HCT116 (cell line): ENCODE measurements around the gene DLL1. TPM values are rescaled to one million over a fixed set of nuclear protein-coding genes. Genes with fewer than 3 reads are reported as not detected.

Experiments
- ATAC-seq: fragments of 200-7000 bp; cut with Tn5 transposase; 2 replicates; pipeline ENCODE4 v1.9.1; 2020; ENCODE audit warnings: mild to moderate bottlenecking, moderate library complexity
- BruUV-seq: library from RNA; stranded (reverse); fragments of 400-500 nt; replicated peaks from 2 replicates; lab custom pipeline; 2021; lab: Mats Ljungman, UMichigan
- CTCF ChIA-PET: fragments of 300-600 bp; sonication (Branson Sonifier 250); formaldehyde crosslinking; loops from one replicate; lab custom pipeline; 2021; ENCODE audit warnings: antibody characterized with exemption; lab: Charles Lee
- POLR2A ChIA-PET: fragments of 300-600, 350-600 bp; sonication (Branson Sonifier 250); formaldehyde crosslinking; loops from one replicate; lab custom pipeline; 2021; ENCODE audit warnings: antibody characterized with exemption; lab: Charles Lee
- RAD21 ChIA-PET, 2 experiments: fragments of 300-600 bp; sonication (Branson Sonifier 250); formaldehyde crosslinking; loops; one replicate each; lab custom pipeline; 2023; ENCODE audit warnings: low total read pairs in 2 of 2; ENCODE audit not compliant: uncharacterized antibody in 2 of 2, unreplicated experiment in 2 of 2, low non-redundant PET in 1 of 2; lab: Charles Lee
- DNase-seq: peaks from one replicate; pipeline ENCODE4 v3.0.0-alpha.2; 2010; ENCODE audit warnings: low read depth, low spot score
- H2AFZ ChIP-seq: fragments of 200-600 bp; shearing (Covaris generic), sonication (generic); 2 replicates; pipeline ENCODE4 v1.6.1; 2017; ENCODE audit warnings: low read depth, mixed run types, mixed read lengths, antibody characterized with exemption, low read length; ENCODE audit not compliant: poor library complexity, severe bottlenecking
- H3K27ac ChIP-seq: 2 replicates; pipeline ENCODE4 v1.5.1; 2012; ENCODE audit warnings: low read depth, low read length
- H3K27me3 ChIP-seq: fragments of 200-600 bp; sonication (generic); 2 replicates; pipeline ENCODE4 v1.6.1; 2016; ENCODE audit warnings: mixed run types, low read length, mixed read lengths; ENCODE audit not compliant: insufficient read depth
- H3K36me3 ChIP-seq, 2 experiments: fragments of 200-500 bp in 1 of 2; fragments of 200-600 bp in 1 of 2; sonication (Bioruptor generic) in 1 of 2; sonication (generic) in 1 of 2; 2 replicates each; pipeline versions ENCODE4 v1.5.1 to v1.6.1; 2014 to 2016; ENCODE audit warnings: low read length in 2 of 2, inconsistent platforms in 1 of 2, mixed read lengths in 1 of 2, mixed run types in 1 of 2; ENCODE audit not compliant: insufficient read depth in 2 of 2, control insufficient read depth in 1 of 2
- H3K4me1 ChIP-seq, 2 experiments: fragments of 200-600 bp in 1 of 2; sonication (generic) in 1 of 2; 2 replicates each; pipeline versions ENCODE4 v1.5.1 to v1.6.1; 2012 to 2017; ENCODE audit warnings: low read length in 2 of 2, inconsistent platforms in 1 of 2, mild to moderate bottlenecking in 1 of 2, mixed read lengths in 1 of 2, mixed run types in 1 of 2, moderate library complexity in 1 of 2; ENCODE audit not compliant: insufficient read depth in 2 of 2, control insufficient read depth in 1 of 2
- H3K4me2 ChIP-seq: fragments of 200-600 bp; sonication (generic); 2 replicates; pipeline ENCODE4 v1.6.1; 2017; ENCODE audit warnings: mixed run types, low read length, mixed read lengths
- H3K4me3 ChIP-seq, 2 experiments: fragments of 200-600 bp in 1 of 2; sonication (generic) in 1 of 2; replicated peaks in 1 of 2; 2 replicates each; pipeline ENCODE4 v1.5.1; 2011 to 2016; ENCODE audit warnings: low read length in 2 of 2, control low read depth in 1 of 2, low read depth in 1 of 2, mild to moderate bottlenecking in 1 of 2, mixed read lengths in 1 of 2, mixed run types in 1 of 2
- H3K79me2 ChIP-seq: fragments of 200-600 bp; sonication (generic); 2 replicates; pipeline ENCODE4 v1.6.1; 2017; ENCODE audit warnings: mild to moderate bottlenecking, mixed run types, low read length, moderate library complexity, mixed read lengths; ENCODE audit not compliant: insufficient read depth
- H3K9ac ChIP-seq: fragments of 200-600 bp; sonication (generic); 2 replicates; pipeline ENCODE4 v1.6.1; 2016; ENCODE audit warnings: low read length, mixed read lengths
- H3K9me2 ChIP-seq: fragments of 200-600 bp; sonication (generic), shearing (Covaris generic); 2 replicates; pipeline ENCODE4 v1.6.1; 2017; ENCODE audit warnings: mixed run types, mild to moderate bottlenecking, moderate library complexity; ENCODE audit not compliant: insufficient read depth
- H3K9me3 ChIP-seq, 2 experiments: fragments of 200-500 bp in 1 of 2; fragments of 200-600 bp in 1 of 2; sonication (Bioruptor generic) in 1 of 2; sonication (generic) in 1 of 2; 2 replicates each; pipeline ENCODE4 v1.6.1; 2014 to 2017; ENCODE audit warnings: low read length in 2 of 2, mixed read lengths in 2 of 2, inconsistent platforms in 1 of 2, low read depth in 1 of 2, mild to moderate bottlenecking in 1 of 2, mixed run types in 1 of 2, moderate library complexity in 1 of 2; ENCODE audit not compliant: control insufficient read depth in 1 of 2, insufficient read depth in 1 of 2
- H4K20me1 ChIP-seq: fragments of 200-600 bp; sonication (generic), shearing (Covaris generic); 2 replicates; pipeline ENCODE4 v1.6.1; 2017; ENCODE audit warnings: mixed run types, mild to moderate bottlenecking, moderate library complexity; ENCODE audit not compliant: insufficient read depth
- CBX3 ChIP-seq: IDR thresholded peaks from 2 replicates; pipeline ENCODE4 v1.6.1; 2012; ENCODE audit warnings: low read depth
- CTCF ChIP-seq, 3 experiments: fragments of 200-600 bp in 1 of 3; sonication (generic) in 1 of 3; IDR thresholded peaks in 2 of 3; conservative IDR thresholded peaks in 1 of 3; 2 replicates each; pipeline ENCODE4 v1.5.1; 2012 to 2017; ENCODE audit warnings: low read depth in 2 of 3, low read length in 2 of 3, antibody characterized with exemption in 1 of 3, borderline replicate concordance in 1 of 3, control low read depth in 1 of 3, mild to moderate bottlenecking in 1 of 3, mixed read lengths in 1 of 3, mixed run types in 1 of 3, moderate library complexity in 1 of 3; ENCODE audit not compliant: insufficient read depth in 1 of 3
- ELF1 ChIP-seq: IDR thresholded peaks from 2 replicates; pipeline ENCODE4 v1.6.1; 2012; ENCODE audit warnings: low read depth, borderline replicate concordance
- EZH2 ChIP-seq: fragments of 200-600 bp; sonication (generic); IDR thresholded peaks from 2 replicates; pipeline ENCODE4 v1.6.1; 2017; ENCODE audit warnings: antibody characterized with exemption, mixed run types
- FOSL1 ChIP-seq: IDR thresholded peaks from 2 replicates; pipeline ENCODE4 v1.6.1; 2012; ENCODE audit warnings: low read depth
- JUND ChIP-seq: IDR thresholded peaks from 2 replicates; pipeline ENCODE4 v1.6.1; 2012
- RAD21 ChIP-seq: IDR thresholded peaks from 2 replicates; pipeline ENCODE4 v1.6.1; 2012; ENCODE audit warnings: low read depth, mild to moderate bottlenecking
- SP1 ChIP-seq: IDR thresholded peaks from 2 replicates; pipeline ENCODE4 v1.6.1; 2012; ENCODE audit warnings: low read depth
- SRF ChIP-seq: IDR thresholded peaks from 2 replicates; pipeline ENCODE4 v1.6.1; 2012; ENCODE audit warnings: low read depth
- YY1 ChIP-seq: IDR thresholded peaks from 2 replicates; pipeline ENCODE4 v1.6.1; 2011; ENCODE audit warnings: low read length, low read depth, moderate library complexity, mild to moderate bottlenecking; ENCODE audit not compliant: insufficient replicate concordance; ENCODE audit errors: extremely low read depth
- ZFX ChIP-seq: fragments of 450-650 bp; IDR thresholded peaks from 2 replicates; pipeline ENCODE4 v1.6.1; 2017
- ZNF274 ChIP-seq: fragments of 200-500 bp; sonication (Bioruptor generic); IDR thresholded peaks from 2 replicates; pipeline ENCODE4 v1.6.1; 2014; ENCODE audit warnings: mild to moderate bottlenecking, low read depth, low read length, inconsistent platforms
- intact Hi-C: fragments of 100-400 bp; cut with micrococcal nuclease; formaldehyde crosslinking; loops from 2 replicates; pipeline ENCODE4 v1.10.0; 2022
- total RNA-seq: library from RNA; stranded (reverse); gene quantifications from one replicate; pipeline ENCODE4 v1.2.1, GENCODE V29; 2021; ENCODE audit not compliant: unreplicated experiment
- TF ChIP-seq, protein P1 (sequence below): IDR thresholded peaks from 2 replicates; pipeline ENCODE4 v1.6.1; 2011; ENCODE audit warnings: mild to moderate bottlenecking, low read length, moderate library complexity; ENCODE audit not compliant: insufficient replicate concordance; ENCODE audit errors: extremely low read depth
- TF ChIP-seq, protein P2 (sequence below): IDR thresholded peaks from 2 replicates; pipeline ENCODE4 v1.6.1; 2012
- TF ChIP-seq, protein P3 (sequence below): IDR thresholded peaks from 2 replicates; pipeline ENCODE4 v1.6.1; 2012; ENCODE audit warnings: low read depth

DLL1 gene
- total RNA-seq, 1 experiment from 2014 or later = 5.3 TPM

DNA sequence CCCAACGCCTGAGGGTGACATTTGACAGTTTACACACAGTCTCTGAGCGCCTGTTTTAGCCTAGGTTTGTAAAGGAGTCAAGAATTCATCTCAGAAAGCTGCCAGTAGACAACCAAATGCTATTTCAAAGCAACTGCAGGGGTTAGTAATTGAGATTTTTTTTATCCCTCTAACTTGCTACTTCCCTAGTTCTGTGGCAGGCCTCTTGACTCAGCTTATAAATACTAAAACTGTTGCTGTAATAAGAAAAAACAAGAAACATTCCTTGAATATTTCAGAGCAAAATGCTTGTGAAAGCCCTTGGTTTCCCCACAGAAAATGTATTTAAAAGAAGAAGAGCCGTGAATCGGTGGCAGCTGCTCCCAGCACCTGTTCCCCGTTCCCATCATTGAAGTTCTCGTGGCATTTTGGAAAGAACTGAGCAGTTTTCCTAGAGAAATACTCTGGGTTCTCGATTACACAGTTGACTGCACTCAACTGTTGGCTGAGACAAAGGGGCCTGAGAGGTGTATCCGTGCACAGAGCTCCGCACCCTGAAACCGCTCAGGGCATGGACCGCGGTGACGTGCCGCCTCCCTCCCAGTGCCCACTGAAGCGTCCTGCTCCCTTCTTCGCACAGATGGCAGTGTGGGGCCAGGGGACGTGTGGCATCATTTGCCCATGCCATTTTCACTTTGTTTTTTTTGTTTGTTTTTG, 20.9 kb downstream of the DLL1 start:
- H3K27me3 ChIP-seq = no peaks in the 10 kb centered on the region
- no peaks in the 10 kb centered on the region for H3K9me2 ChIP-seq
- ATAC-seq (no peak), DNase-seq (no peak)
- H3K4me2 ChIP-seq = no peak overlapping the region
- H3K36me3 ChIP-seq = no peaks in the 10 kb centered on the region
- no peaks in the 10 kb centered on the region for H3K9me3 ChIP-seq
- ChIA-PET CTCF (no interaction called here), POLR2A (no interaction called here), RAD21 (no interaction called here)
- intact Hi-C loops = loop anchor here (10.0 kb wide), 3 partner anchors 105 to 435 kb away; no protein-coding TSS in a partner anchor
- H3K79me2 ChIP-seq = no peaks in the 10 kb centered on the region
- H4K20me1 ChIP-seq = no peaks in the 10 kb centered on the region
- H3K9ac ChIP-seq = no peak overlapping the region
- H3K4me1 ChIP-seq = peaks cover 6 to 10% of the 10 kb centered on the region in 2 experiments; a peak in 3 of 4 replicates
- TF ChIP-seq SP1 (no peak), SRF (no peak), JUND (no peak), EZH2 (no peak), ZFX (no peak), CBX3 (no peak), CTCF (IDR thresholded peaks at IDR 0.05 in 2 of 3, conservative IDR thresholded peaks at IDR 0.05 in 1 of 3; ENCODE audit: borderline replicate concordance in 1 of 3, insufficient read depth in 1 of 3, low read depth in 2 of 3, low read length in 2 of 3) (no peak), FOSL1 (no peak), ZNF274 (no peak), ELF1 (no peak), RAD21 (no peak), YY1 (no peak)
- TF ChIP-seq, protein P1, sequence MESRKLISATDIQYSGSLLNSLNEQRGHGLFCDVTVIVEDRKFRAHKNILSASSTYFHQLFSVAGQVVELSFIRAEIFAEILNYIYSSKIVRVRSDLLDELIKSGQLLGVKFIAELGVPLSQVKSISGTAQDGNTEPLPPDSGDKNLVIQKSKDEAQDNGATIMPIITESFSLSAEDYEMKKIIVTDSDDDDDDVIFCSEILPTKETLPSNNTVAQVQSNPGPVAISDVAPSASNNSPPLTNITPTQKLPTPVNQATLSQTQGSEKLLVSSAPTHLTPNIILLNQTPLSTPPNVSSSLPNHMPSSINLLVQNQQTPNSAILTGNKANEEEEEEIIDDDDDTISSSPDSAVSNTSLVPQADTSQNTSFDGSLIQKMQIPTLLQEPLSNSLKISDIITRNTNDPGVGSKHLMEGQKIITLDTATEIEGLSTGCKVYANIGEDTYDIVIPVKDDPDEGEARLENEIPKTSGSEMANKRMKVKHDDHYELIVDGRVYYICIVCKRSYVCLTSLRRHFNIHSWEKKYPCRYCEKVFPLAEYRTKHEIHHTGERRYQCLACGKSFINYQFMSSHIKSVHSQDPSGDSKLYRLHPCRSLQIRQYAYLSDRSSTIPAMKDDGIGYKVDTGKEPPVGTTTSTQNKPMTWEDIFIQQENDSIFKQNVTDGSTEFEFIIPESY = no peak
- TF ChIP-seq, protein P2, sequence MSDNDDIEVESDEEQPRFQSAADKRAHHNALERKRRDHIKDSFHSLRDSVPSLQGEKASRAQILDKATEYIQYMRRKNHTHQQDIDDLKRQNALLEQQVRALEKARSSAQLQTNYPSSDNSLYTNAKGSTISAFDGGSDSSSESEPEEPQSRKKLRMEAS = no peak
- TF ChIP-seq, protein P3, sequence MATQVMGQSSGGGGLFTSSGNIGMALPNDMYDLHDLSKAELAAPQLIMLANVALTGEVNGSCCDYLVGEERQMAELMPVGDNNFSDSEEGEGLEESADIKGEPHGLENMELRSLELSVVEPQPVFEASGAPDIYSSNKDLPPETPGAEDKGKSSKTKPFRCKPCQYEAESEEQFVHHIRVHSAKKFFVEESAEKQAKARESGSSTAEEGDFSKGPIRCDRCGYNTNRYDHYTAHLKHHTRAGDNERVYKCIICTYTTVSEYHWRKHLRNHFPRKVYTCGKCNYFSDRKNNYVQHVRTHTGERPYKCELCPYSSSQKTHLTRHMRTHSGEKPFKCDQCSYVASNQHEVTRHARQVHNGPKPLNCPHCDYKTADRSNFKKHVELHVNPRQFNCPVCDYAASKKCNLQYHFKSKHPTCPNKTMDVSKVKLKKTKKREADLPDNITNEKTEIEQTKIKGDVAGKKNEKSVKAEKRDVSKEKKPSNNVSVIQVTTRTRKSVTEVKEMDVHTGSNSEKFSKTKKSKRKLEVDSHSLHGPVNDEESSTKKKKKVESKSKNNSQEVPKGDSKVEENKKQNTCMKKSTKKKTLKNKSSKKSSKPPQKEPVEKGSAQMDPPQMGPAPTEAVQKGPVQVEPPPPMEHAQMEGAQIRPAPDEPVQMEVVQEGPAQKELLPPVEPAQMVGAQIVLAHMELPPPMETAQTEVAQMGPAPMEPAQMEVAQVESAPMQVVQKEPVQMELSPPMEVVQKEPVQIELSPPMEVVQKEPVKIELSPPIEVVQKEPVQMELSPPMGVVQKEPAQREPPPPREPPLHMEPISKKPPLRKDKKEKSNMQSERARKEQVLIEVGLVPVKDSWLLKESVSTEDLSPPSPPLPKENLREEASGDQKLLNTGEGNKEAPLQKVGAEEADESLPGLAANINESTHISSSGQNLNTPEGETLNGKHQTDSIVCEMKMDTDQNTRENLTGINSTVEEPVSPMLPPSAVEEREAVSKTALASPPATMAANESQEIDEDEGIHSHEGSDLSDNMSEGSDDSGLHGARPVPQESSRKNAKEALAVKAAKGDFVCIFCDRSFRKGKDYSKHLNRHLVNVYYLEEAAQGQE = no peak
- H3K27ac ChIP-seq = no peak overlapping the region
- H2AFZ ChIP-seq = no peak overlapping the region
- no peak overlapping the region for H3K4me3 ChIP-seq
- BruUV-seq = no TSS peak
